KMS-11 (cell line): ENCODE results near the gene MIR17HG.

Source experiments
- H2AFZ ChIP-seq: fragments of 200-600 bp; sonication (generic); 2 replicates; pipeline ENCODE4 v1.6.1; 2016; ENCODE audit warnings: antibody characterized with exemption, mixed run types, low read depth
- H3K27ac ChIP-seq: fragments of 200-600 bp; sonication (generic); 2 replicates; pipeline ENCODE4 v1.6.1; 2016; ENCODE audit warnings: mild to moderate bottlenecking, mixed run types
- H3K27me3 ChIP-seq: fragments of 200-600 bp; sonication (generic); 2 replicates; pipeline ENCODE4 v1.6.1; 2017; ENCODE audit warnings: mild to moderate bottlenecking, low read depth, mixed run types, moderate library complexity; ENCODE audit not compliant: insufficient read depth
- H3K36me3 ChIP-seq: fragments of 200-600 bp; sonication (generic); 2 replicates; pipeline ENCODE4 v1.6.1; 2017; ENCODE audit warnings: mild to moderate bottlenecking, mixed run types; ENCODE audit not compliant: insufficient read depth
- H3K4me1 ChIP-seq: fragments of 200-600 bp; sonication (generic); 2 replicates; pipeline ENCODE4 v1.6.1; 2016; ENCODE audit warnings: mild to moderate bottlenecking, low read depth, mixed run types; ENCODE audit not compliant: poor library complexity, severe bottlenecking
- H3K4me2 ChIP-seq: fragments of 200-600 bp; sonication (generic); 2 replicates; pipeline ENCODE4 v1.7.0; 2016; ENCODE audit warnings: mild to moderate bottlenecking, mixed run types
- H3K4me3 ChIP-seq: fragments of 200-600 bp; sonication (generic); IDR thresholded peaks from 2 replicates; pipeline ENCODE4 v1.6.1; 2017; ENCODE audit warnings: low read depth, low read length, mixed read lengths; ENCODE audit not compliant: insufficient read depth
- H3K79me2 ChIP-seq: fragments of 200-600 bp; sonication (generic); 2 replicates; pipeline ENCODE4 v1.6.1; 2016; ENCODE audit warnings: low read depth, mixed run types; ENCODE audit not compliant: insufficient read depth
- H3K9ac ChIP-seq: fragments of 200-600 bp; sonication (generic); 2 replicates; pipeline ENCODE4 v1.6.1; 2016; ENCODE audit warnings: mild to moderate bottlenecking, mixed run types
- H4K20me1 ChIP-seq: fragments of 200-600 bp; sonication (generic); 2 replicates; pipeline ENCODE4 v1.6.1; 2016; ENCODE audit warnings: mild to moderate bottlenecking, mixed run types; ENCODE audit not compliant: insufficient read depth
- TF ChIP-seq, protein P1 (sequence below): fragments of 200-600 bp; sonication (generic); conservative IDR thresholded peaks from 2 replicates; pipeline ENCODE4 v1.6.1; 2017; ENCODE audit warnings: low read depth, mild to moderate bottlenecking, antibody characterized with exemption, low read length, moderate library complexity, mixed read lengths

MIR17HG gene

DNA sequence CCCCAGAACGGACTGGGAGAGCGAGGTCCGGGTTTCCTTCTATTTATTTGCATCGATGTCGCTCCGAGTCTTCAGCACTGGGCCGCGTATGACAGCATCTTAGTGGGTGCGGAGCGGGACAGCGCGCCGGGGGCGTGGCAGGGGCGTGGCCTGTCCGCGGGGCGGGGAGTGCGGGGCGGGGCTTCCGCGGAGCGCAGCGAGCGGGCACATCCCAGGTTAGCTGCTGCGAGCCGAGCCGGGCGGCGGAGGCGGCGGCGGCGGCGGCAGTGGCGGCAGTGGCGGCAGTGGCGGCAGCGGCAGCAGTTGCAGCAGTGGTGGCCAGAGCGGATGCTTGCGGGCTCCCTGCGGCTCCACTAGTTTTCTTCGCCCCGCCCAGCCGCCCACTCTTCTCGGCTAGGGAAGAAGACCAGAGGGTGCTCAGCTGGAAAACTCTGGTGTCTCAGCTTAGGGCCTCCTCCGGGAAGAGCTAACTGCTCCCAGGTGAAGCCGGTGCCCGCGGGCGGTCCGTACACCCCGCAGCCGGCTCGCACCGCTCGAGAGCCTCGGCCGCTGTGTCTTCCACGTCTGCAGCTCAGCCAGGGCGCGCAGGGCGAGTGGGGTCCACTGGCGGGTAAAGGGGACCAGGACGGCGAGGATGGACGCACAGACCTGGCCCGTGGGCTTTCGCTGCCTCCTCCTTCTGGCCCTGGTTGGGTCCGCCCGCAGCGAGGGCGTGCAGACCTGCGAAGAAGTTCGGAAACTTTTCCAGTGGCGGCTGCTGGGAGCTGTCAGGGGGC, 51.1 kb downstream of the MIR17HG start, which contains the start of gene GPC5:
GPC5 (plus strand) TSS at position 209 of the 776 bp plus-strand sequence.
- Histone ChIP-seq H3K4me2 (peak within 1 kb of the TSS; percentile 90), H4K20me1 (no peaks in the 10 kb centered on the region), H3K9ac (no peak within 1 kb of the TSS), H3K27ac (no peak within 1 kb of the TSS), H3K4me1 (no peaks in the 10 kb centered on the region), H3K4me3 (no peak within 1 kb of the TSS), H3K79me2 (no peaks in the 10 kb centered on the region), H2AFZ (peak within 1 kb of the TSS; percentile 61; the same call in 1 of the 2 replicates), H3K36me3 (no peaks in the 10 kb centered on the region), H3K27me3 (no peaks in the 10 kb centered on the region)
- TF ChIP-seq, protein P1, sequence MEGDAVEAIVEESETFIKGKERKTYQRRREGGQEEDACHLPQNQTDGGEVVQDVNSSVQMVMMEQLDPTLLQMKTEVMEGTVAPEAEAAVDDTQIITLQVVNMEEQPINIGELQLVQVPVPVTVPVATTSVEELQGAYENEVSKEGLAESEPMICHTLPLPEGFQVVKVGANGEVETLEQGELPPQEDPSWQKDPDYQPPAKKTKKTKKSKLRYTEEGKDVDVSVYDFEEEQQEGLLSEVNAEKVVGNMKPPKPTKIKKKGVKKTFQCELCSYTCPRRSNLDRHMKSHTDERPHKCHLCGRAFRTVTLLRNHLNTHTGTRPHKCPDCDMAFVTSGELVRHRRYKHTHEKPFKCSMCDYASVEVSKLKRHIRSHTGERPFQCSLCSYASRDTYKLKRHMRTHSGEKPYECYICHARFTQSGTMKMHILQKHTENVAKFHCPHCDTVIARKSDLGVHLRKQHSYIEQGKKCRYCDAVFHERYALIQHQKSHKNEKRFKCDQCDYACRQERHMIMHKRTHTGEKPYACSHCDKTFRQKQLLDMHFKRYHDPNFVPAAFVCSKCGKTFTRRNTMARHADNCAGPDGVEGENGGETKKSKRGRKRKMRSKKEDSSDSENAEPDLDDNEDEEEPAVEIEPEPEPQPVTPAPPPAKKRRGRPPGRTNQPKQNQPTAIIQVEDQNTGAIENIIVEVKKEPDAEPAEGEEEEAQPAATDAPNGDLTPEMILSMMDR = no peak

DNA sequence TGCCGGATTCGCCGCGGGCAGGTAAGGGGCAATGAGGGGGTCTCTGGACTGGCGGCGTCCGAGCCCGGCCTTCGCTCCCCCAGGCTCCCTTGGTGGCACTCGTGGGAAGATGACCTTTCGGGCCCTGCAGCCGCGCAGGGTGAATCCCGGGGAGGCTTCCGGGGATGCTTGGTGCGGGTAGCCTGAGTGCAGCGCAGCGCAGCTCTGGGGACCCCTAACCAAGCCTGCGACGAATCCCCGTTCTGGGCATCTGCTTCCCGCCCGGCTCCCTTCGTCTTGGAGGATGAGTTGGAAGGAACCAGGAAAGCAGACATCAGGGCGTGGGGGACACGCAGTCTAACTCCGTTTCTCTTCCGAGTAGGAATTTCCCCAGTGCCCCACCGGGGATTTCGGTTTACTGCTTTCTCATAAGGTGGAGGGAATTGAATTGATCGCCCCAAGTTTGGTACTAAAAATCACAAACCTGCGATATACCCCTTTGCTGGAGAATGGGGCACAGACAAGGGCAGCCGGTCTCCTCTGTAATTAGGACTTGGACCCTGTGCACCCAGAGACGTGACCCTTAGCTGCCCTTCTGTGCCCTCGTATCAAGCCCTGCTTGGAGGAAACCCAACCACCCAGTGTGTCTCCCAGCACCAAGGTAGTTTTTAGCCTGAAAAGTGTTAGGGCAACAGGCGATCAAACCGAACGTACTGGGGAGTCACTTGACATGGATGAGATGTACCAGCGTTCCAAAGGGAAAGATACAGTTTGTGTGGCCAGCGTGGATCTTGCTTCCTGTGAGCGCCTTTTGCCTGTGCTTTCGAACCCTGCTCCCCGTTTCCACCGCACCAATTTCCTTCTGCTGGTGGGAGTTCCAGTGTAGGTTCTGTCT, 51.9 kb downstream of the MIR17HG start:
- H3K27me3 ChIP-seq = no peaks in the 10 kb centered on the region
- H3K4me1 ChIP-seq = no peaks in the 10 kb centered on the region
- no peak overlapping the region for H3K9ac ChIP-seq
- TF ChIP-seq, protein P1 = no peak
- no peaks in the 10 kb centered on the region for H4K20me1 ChIP-seq
- H3K79me2 ChIP-seq = no peaks in the 10 kb centered on the region
- no peaks in the 10 kb centered on the region for H3K36me3 ChIP-seq
- no peak overlapping the region for H2AFZ ChIP-seq
- no peak overlapping the region for H3K4me3 ChIP-seq
- no peak overlapping the region for H3K27ac ChIP-seq
- peak overlapping the region; percentile 45; the same call in 1 of the 2 replicates for H3K4me2 ChIP-seq

DNA sequence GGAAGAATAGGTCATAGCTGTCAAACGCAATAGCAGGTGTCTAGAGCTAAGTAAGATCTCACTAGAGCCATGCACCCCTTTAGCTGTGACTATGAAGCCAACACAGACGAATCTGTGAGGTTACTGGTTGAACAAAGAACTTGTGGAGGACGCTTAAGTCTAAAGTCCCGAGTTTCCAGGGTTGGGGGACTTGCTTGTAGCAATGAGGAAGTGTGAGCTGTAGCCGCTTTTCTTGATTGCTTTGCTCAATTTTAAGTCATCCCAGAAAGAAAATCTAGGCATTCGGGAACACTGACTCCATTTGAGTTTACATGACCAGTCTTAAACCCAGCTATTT, 52.5 kb downstream of the MIR17HG start:
- H4K20me1 ChIP-seq = no peaks in the 10 kb centered on the region
- no peak overlapping the region for H2AFZ ChIP-seq
- H3K4me2 ChIP-seq = no peak overlapping the region
- no peak overlapping the region for H3K9ac ChIP-seq
- TF ChIP-seq, protein P1 = no peak
- H3K27ac ChIP-seq = no peak overlapping the region
- no peaks in the 10 kb centered on the region for H3K27me3 ChIP-seq
- no peaks in the 10 kb centered on the region for H3K36me3 ChIP-seq
- H3K4me3 ChIP-seq = no peak overlapping the region
- no peaks in the 10 kb centered on the region for H3K79me2 ChIP-seq
- H3K4me1 ChIP-seq = no peaks in the 10 kb centered on the region

GRCh38 chr13:91400671-91401070, 53.2 kb downstream of the MIR17HG start:
- Histone ChIP-seq H3K4me2 (no peak overlapping the region), H3K36me3 (no peaks in the 10 kb centered on the region), H3K9ac (no peak overlapping the region), H2AFZ (no peak overlapping the region), H4K20me1 (no peaks in the 10 kb centered on the region), H3K4me1 (no peaks in the 10 kb centered on the region), H3K27me3 (no peaks in the 10 kb centered on the region), H3K27ac (no peak overlapping the region), H3K79me2 (no peaks in the 10 kb centered on the region), H3K4me3 (no peak overlapping the region)
- TF ChIP-seq, protein P1 = no peak
